ENCODE data around the gene SERPIND1.

SERPIND1 gene

DNA sequence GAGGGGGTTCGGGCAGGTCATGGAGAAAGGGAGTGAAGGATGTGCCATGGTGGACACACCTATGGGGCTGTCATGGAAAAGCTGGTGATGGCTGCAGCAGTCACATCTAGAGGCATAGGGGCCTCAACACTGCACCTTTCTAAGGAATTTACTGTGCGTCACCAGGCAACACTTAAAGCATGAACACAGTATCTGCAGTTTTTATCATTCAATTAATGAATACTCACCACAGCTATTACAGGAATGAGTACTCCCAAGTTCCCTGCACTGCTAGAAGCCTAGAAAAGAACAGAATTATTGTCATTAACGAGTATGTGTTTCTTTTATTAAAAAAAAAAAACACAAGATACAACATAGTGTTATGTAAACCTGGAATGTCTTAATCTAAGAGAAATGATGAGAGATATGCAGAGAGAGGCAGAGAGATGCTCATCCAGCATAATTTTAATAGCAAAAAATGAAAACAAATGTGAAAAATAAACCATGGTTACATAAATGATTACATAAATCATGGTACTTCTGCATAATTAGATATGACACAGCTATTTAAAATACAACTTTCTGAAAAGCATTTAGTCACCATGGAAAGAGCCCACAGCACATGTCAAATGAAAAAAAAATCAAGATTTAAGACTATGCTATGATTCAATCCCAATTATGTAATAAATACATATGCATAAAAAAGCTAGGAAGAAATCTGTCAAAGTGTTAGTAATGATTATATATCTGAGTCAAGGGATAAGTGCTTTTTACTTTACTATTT is 19.2 kb downstream of the SERPIND1 start:
- TF ChIP-seq, protein P1, sequence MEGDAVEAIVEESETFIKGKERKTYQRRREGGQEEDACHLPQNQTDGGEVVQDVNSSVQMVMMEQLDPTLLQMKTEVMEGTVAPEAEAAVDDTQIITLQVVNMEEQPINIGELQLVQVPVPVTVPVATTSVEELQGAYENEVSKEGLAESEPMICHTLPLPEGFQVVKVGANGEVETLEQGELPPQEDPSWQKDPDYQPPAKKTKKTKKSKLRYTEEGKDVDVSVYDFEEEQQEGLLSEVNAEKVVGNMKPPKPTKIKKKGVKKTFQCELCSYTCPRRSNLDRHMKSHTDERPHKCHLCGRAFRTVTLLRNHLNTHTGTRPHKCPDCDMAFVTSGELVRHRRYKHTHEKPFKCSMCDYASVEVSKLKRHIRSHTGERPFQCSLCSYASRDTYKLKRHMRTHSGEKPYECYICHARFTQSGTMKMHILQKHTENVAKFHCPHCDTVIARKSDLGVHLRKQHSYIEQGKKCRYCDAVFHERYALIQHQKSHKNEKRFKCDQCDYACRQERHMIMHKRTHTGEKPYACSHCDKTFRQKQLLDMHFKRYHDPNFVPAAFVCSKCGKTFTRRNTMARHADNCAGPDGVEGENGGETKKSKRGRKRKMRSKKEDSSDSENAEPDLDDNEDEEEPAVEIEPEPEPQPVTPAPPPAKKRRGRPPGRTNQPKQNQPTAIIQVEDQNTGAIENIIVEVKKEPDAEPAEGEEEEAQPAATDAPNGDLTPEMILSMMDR (IDR thresholded peaks at IDR 0.05; ENCODE audit: low read length, missing control alignments) = no peak
- DNase-seq (ENCODE audit: low read depth) = no peak
- H3K4me3 ChIP-seq (replicated peaks; ENCODE audit: low read depth, low read length) = no peak overlapping the region

DNA sequence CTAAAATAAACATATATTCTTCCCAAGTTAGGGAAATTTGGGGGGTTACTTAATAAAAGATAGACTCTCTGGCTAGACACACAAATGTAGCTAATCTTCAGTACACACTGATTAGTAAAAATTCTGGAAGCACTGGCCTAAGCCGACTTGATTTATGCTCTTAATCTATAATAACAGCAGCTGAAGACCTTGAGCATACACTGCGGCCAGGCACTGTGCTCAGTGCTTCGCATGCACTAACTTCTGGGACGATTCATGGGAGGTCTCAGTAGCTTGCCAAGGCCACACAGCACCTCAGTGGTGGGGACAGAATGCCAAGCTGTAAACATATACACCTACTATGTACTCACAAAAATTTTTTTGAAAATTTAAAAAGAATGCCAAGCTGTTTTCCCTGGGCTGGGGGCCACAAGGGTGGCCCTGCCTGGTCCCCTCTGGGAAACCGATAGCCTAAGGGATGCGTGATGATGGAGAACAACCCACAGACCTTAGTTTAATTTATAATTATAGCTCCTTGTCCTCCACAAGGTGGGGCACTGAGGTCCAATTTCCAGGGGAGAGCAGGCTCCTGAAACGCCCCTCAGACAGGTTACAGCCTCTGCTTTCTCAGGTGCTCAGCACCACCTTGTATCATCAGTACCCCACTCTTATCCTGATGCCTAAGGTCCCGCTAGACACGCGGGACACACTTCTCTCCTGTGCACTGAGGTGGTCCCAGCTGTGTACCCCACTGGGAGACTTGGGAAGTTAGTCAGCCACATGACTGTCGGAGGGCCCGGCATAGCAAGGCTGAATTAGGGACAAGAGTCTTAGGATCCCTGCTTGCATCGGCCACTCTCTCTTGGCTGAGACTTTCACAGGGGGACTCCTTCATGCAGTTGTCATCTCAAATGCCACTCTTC is 20.1 kb downstream of the SERPIND1 start:
- no peak overlapping the region for H3K4me3 ChIP-seq (replicated peaks; ENCODE audit: low read depth, low read length)
- no peak for DNase-seq (ENCODE audit: low read depth)
- TF ChIP-seq, protein P1 (IDR thresholded peaks at IDR 0.05; ENCODE audit: low read length, missing control alignments) = no peak

DNA sequence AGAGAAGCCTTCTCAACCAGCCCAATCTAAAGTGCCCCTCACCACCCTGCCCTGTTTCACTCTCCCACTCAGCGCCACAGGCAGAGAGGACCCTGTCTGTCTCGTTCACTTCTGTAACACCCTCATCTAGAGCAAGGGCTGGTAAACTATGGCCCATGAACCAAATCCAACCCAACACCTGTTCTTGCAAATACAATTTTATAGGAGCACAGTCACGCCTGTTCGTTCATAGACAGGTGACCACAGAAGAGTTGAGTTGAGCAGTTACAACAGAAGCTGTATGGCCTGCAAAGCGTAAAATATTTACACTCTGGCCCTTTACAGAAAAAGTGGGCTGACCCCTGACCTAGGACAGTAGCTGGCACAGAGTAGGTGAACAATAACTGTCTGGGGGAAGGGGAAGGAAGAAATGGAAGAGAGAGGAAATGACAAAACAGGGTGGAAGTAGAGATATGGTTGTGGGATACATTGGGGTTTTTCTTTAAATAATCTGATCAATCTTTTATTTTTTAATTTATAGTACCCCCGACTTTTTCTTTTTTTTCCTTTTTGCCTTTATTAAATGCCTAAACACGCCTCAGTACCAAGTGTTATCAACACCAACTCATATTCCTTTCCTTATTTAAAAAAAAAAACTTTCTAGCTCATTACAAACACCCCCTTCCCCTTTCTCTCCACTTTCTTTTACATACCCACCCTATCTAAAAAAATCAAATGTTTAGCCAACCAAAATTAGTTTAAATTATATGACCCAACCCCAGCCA is 20.9 kb downstream of the SERPIND1 start:
- no peak for DNase-seq (ENCODE audit: low read depth)
- TF ChIP-seq, protein P1 (IDR thresholded peaks at IDR 0.05; ENCODE audit: low read length, missing control alignments) = no peak
- H3K4me3 ChIP-seq (replicated peaks; ENCODE audit: low read depth, low read length) = no peak overlapping the region

DNA sequence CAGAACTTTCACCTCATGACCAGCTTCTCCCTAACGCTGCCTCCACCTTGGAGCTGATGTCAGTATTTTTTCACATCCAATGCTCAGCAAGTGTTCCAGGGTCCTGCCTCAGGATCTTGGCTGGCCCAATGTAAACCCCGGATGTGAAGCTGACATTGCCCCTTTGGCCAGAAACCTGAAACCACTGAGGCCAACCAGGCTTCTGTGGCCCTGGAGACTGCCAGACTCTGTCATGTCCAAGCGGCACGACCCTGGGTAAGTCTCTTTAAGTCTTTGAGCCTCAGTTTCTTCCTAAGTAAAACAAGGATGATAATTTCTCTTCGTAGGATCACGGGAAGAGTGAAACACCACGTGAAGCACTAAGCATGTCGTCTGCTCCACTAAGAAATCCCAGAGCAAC is 22.8 kb downstream of the SERPIND1 start:
- no peak for DNase-seq (ENCODE audit: low read depth)
- TF ChIP-seq, protein P1 (IDR thresholded peaks at IDR 0.05; ENCODE audit: low read length, missing control alignments) = no peak
- H3K4me3 ChIP-seq (replicated peaks; ENCODE audit: low read depth, low read length) = no peak overlapping the region

DNA sequence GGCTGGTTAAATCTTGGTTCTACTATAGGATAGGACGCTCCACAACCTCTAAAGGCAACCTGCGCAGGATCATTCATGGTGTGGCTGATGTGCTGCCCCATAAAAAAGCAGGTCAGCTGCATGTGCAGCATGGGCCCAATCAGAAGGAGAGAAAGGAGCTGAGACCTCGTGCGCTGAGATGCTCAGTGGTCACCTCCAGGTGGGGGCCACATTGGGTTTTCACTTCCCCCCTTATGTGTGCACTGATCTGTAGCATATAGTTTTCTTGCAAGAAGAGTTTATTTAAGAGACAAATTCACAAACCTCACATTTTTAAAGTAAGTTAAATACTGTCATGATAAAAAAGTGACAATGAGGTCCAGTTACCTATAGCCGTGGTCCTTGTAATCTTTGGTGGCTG is 24.3 kb downstream of the SERPIND1 start:
- DNase-seq (ENCODE audit: low read depth) = no peak
- TF ChIP-seq, protein P1 (IDR thresholded peaks at IDR 0.05; ENCODE audit: low read length, missing control alignments) = no peak
- no peak overlapping the region for H3K4me3 ChIP-seq (replicated peaks; ENCODE audit: low read depth, low read length)

DNA sequence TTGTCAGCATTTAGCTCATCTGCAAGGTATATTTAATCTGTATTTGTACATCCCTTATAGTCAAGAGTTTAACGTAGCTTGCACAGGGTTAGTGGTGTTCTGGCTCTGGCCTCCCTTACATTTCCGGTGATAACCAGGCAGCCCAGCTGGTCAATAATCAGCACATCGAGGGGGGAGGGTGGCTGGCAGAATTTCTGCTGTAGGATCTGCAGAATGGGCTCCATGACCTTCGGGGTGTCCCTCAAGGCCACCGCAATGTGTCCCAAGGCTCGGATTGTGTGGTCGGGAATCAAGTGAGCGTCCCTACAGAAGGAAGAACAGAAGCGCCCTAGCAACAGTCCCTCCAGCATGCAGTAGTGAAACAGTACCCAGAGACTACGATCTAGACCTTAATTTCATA is 25.1 kb downstream of the SERPIND1 start:
- TF ChIP-seq, protein P1 (IDR thresholded peaks at IDR 0.05; ENCODE audit: low read length, missing control alignments) = no peak
- no peak for DNase-seq (ENCODE audit: low read depth)

More for the DNA sequence above, 25.1 kb downstream of the SERPIND1 start:
- no peak overlapping the region for H3K4me3 ChIP-seq (replicated peaks; ENCODE audit: low read depth, low read length)

Data from fibroblast of pulmonary artery (primary cell).